ENCODE measurements around the gene TMIGD1. TPM values are rescaled to one million over a fixed set of nuclear protein-coding genes. Genes with fewer than 3 reads are reported as not detected.
A peak's percentile ranks its signal among the peaks of the same experiment; 100 is the strongest.

The TMIGD1 gene
- total RNA-seq, 1 donor: not detected

GRCh38 chr17:30378825-30379302 is 45.0 kb upstream of the TMIGD1 start, which contains the start of gene CPD:
CPD (plus strand) TSS chr17:30378927; CDS start chr17:30378981, 54 bp downstream.
- TF ChIP-seq CTCF (IDR thresholded peaks at IDR 0.05; ENCODE audit: insufficient read depth, low read length): no peak
- DNase-seq (ENCODE audit: low read depth): peak; percentile 91
- H3K4me3 ChIP-seq (ENCODE audit: low read depth, low read length): peak within 1 kb of the TSS; percentile 81

GRCh38 chr17:30378241-30378824 is 44.5 kb upstream of the TMIGD1 start:
- peak overlapping the region; percentile 66 for H3K4me3 ChIP-seq (ENCODE audit: low read depth, low read length)
- DNase-seq (ENCODE audit: low read depth): no peak
- no peak for TF ChIP-seq CTCF (IDR thresholded peaks at IDR 0.05; ENCODE audit: insufficient read depth, low read length)

- no peak for DNase-seq (ENCODE audit: low read depth)
- TF ChIP-seq CTCF (IDR thresholded peaks at IDR 0.05; ENCODE audit: insufficient read depth, low read length): no peak
- peak overlapping the region; percentile 66 for H3K4me3 ChIP-seq (ENCODE audit: low read depth, low read length)
Observed at GRCh38 chr17:30377574-30378240, 43.9 kb upstream of the TMIGD1 start.

- TF ChIP-seq CTCF (IDR thresholded peaks at IDR 0.05; ENCODE audit: insufficient read depth, low read length): no peak
- DNase-seq (ENCODE audit: low read depth): peak; percentile 81
- no peak overlapping the region for H3K4me3 ChIP-seq (ENCODE audit: low read depth, low read length)
Observed at GRCh38 chr17:30376621-30377452, 43.0 kb upstream of the TMIGD1 start.

- no peak for TF ChIP-seq CTCF (IDR thresholded peaks at IDR 0.05; ENCODE audit: insufficient read depth, low read length)
- H3K4me3 ChIP-seq (ENCODE audit: low read depth, low read length): no peak overlapping the region
- DNase-seq (ENCODE audit: low read depth): peak; percentile 33
Observed at GRCh38 chr17:30375661-30376060, 41.8 kb upstream of the TMIGD1 start.

- DNase-seq (ENCODE audit: low read depth): no peak
- H3K4me3 ChIP-seq (ENCODE audit: low read depth, low read length): no peak overlapping the region
- TF ChIP-seq CTCF (IDR thresholded peaks at IDR 0.05; ENCODE audit: insufficient read depth, low read length): no peak
Observed at GRCh38 chr17:30372755-30373154, 38.9 kb upstream of the TMIGD1 start.

All from fibroblast of the aortic adventitia (primary cell).